SK-N-SH treated with all-trans-retinoic acid at 6 μM for 48 hours (cell line): Measurements from ENCODE around the gene GAN.

Experiments used
- ATAC-seq: fragments of 200-7000 bp; cut with Tn5 transposase; 3 replicates; pipeline ENCODE4 v1.9.1; 2020; ENCODE audit warnings: mild to moderate bottlenecking, moderate library complexity
- ARNTL ChIP-seq: fragments of 450-650 bp; formaldehyde crosslinking; IDR thresholded peaks from 2 replicates; pipeline ENCODE4 v1.5.0; 2020; ENCODE audit warnings: low read depth, mild to moderate bottlenecking, moderate library complexity, borderline replicate concordance
- BACH2 ChIP-seq: fragments of 250-450 bp; sonication (Bioruptor Pico); IDR thresholded peaks from 2 replicates; pipeline ENCODE4 v1.9.0; 2021; ENCODE audit warnings: mild to moderate bottlenecking, borderline replicate concordance
- CSDC2 ChIP-seq: fragments of 250-450 bp; sonication (Bioruptor Pico); IDR thresholded peaks from 2 replicates; pipeline ENCODE4 v1.5.0; 2020; ENCODE audit warnings: mild to moderate bottlenecking, moderate library complexity
- ESRRG ChIP-seq: fragments of 250-450 bp; sonication (Bioruptor Pico); IDR thresholded peaks from 2 replicates; pipeline ENCODE4 v1.6.1; 2021; ENCODE audit warnings: mild to moderate bottlenecking
- ISL1 ChIP-seq: fragments of 250-450 bp; sonication (Bioruptor Pico); IDR thresholded peaks from 2 replicates; pipeline ENCODE4 v2.1.2; 2022; ENCODE audit warnings: mild to moderate bottlenecking, moderate library complexity
- OSR1 ChIP-seq: fragments of 250-450 bp; sonication (Bioruptor Pico); IDR thresholded peaks from 2 replicates; pipeline ENCODE4 v1.8.0; 2022; ENCODE audit warnings: moderate library complexity, mild to moderate bottlenecking, inconsistent platforms
- PATZ1 ChIP-seq: fragments of 250-450 bp; sonication (Bioruptor Pico); IDR thresholded peaks from 2 replicates; pipeline ENCODE4 v1.8.0; 2020; ENCODE audit warnings: mild to moderate bottlenecking, moderate library complexity, borderline replicate concordance
- PPARA ChIP-seq: fragments of 250-450 bp; sonication (Bioruptor Pico); IDR thresholded peaks from 2 replicates; pipeline ENCODE4 v1.5.0; 2020; ENCODE audit warnings: mild to moderate bottlenecking, borderline replicate concordance
- RARB ChIP-seq: fragments of 250-450 bp; sonication (Bioruptor Pico); IDR thresholded peaks from 2 replicates; pipeline ENCODE4 v1.8.0; 2021; ENCODE audit warnings: mild to moderate bottlenecking, moderate library complexity
- SNAI2 ChIP-seq: fragments of 250-450 bp; sonication (Bioruptor Pico); IDR thresholded peaks from 2 replicates; pipeline ENCODE4 v1.5.0; 2020; ENCODE audit warnings: mild to moderate bottlenecking, moderate library complexity
- TCF4 ChIP-seq: fragments of 250-450 bp; sonication (Bioruptor Pico); IDR thresholded peaks from 2 replicates; pipeline ENCODE4 v1.8.0; 2021; ENCODE audit warnings: mild to moderate bottlenecking, moderate library complexity, borderline replicate concordance
- TOX ChIP-seq: fragments of 250-450 bp; sonication (Bioruptor Pico); IDR thresholded peaks from 2 replicates; pipeline ENCODE4 v1.8.0; 2021; ENCODE audit warnings: mild to moderate bottlenecking, moderate library complexity, borderline replicate concordance
- ZC3H10 ChIP-seq: fragments of 250-450 bp; sonication (Bioruptor Pico); IDR thresholded peaks from 2 replicates; pipeline ENCODE4 v1.5.1; 2021; ENCODE audit warnings: mild to moderate bottlenecking, moderate library complexity
- ZFP3 ChIP-seq: fragments of 250-450 bp; sonication (Bioruptor Pico); IDR thresholded peaks from 2 replicates; pipeline ENCODE4 v1.5.0; 2020; ENCODE audit warnings: mild to moderate bottlenecking, moderate library complexity
- ZFP30 ChIP-seq: fragments of 450-650 bp; formaldehyde crosslinking; IDR thresholded peaks from 2 replicates; pipeline ENCODE4 v1.5.0; 2022; ENCODE audit warnings: mild to moderate bottlenecking, moderate library complexity
- ZNF565 ChIP-seq: fragments of 450-650 bp; formaldehyde crosslinking; conservative IDR thresholded peaks from 2 replicates; pipeline ENCODE4 v1.5.0; 2020; ENCODE audit warnings: low read depth, mild to moderate bottlenecking, moderate library complexity
- ZNF70 ChIP-seq: fragments of 450-650 bp; formaldehyde crosslinking; IDR thresholded peaks from 2 replicates; pipeline ENCODE4 v1.5.0; 2020; ENCODE audit warnings: mild to moderate bottlenecking, moderate library complexity
- ZNF8 ChIP-seq: fragments of 450-650 bp; formaldehyde crosslinking; IDR thresholded peaks from 2 replicates; pipeline ENCODE4 v1.5.0; 2020; ENCODE audit warnings: mild to moderate bottlenecking, moderate library complexity
- TF ChIP-seq, protein P1 (sequence below): fragments of 250-450 bp; sonication (Bioruptor Pico); IDR thresholded peaks from 2 replicates; pipeline ENCODE4 v1.8.0; 2021; ENCODE audit warnings: low read depth, mild to moderate bottlenecking, moderate library complexity, borderline replicate concordance
- TF ChIP-seq, protein P2 (sequence below): fragments of 250-450 bp; sonication (Bioruptor Pico); IDR thresholded peaks from 2 replicates; pipeline ENCODE4 v1.5.1; 2020; ENCODE audit warnings: low read depth, mild to moderate bottlenecking, moderate library complexity
- TF ChIP-seq, protein P3 (sequence below): fragments of 250-450 bp; sonication (Bioruptor Pico); IDR thresholded peaks from 2 replicates; pipeline ENCODE4 v1.5.0; 2020; ENCODE audit warnings: mild to moderate bottlenecking, moderate library complexity
- TF ChIP-seq, protein P4 (sequence below): fragments of 250-450 bp; sonication (Bioruptor Pico); IDR thresholded peaks from 2 replicates; pipeline ENCODE4 v1.5.1; 2021; ENCODE audit warnings: mild to moderate bottlenecking, moderate library complexity

The GAN gene

DNA sequence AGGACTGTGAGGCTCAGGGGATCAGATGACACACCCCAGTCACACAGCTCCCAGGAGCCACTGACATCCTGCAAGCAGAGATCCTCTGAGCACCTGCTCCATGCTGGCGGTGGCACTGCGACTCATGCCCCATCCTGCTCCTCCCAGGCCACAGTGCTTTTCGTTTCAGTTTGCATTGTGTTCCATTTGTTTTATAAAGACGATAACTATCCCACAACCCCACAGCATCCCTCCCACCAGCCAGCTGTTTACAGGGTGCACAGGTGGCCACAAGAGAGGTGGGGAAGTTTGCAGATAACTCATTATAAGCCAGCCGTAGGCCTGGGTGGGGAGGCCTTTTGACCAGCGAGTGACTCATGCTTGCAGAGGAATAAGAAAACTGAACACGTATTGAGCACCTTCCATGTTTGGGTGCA, 48.1 kb upstream of the GAN start:
- no peak for ATAC-seq
- TF ChIP-seq ZNF70 (CRISPR knock-in tag) (no peak), ZFP3 (no peak), BACH2 (CRISPR knock-in tag) (no peak), PATZ1 (CRISPR knock-in tag) (no peak)

DNA sequence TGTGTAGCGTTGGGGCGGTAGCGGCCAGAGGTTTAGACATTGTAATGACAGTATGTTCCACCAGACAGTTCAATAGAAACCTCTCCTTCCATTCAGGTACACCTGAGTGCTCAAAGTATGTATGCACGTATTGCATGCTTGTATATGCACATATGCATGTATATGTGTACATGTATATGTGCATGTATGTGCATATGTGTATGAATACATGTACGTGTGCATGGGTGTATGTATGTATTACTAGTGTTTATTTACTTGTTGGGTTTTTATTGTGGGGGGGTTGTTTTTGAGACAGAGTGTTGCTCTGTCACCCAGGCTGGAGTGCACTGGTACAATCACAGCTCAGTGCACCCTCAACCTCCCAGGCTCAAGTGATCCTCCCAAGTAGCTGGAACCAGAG, 46.3 kb upstream of the GAN start:
- TF ChIP-seq PATZ1 (CRISPR knock-in tag) (no peak), OSR1 (CRISPR knock-in tag) (no peak), PPARA (no peak), ZNF8 (CRISPR knock-in tag) (no peak), RARB (no peak), ZC3H10 (CRISPR knock-in tag) (no peak), BACH2 (CRISPR knock-in tag) (no peak), ZFP3 (no peak), ZNF70 (CRISPR knock-in tag) (no peak), ARNTL (no peak), SNAI2 (CRISPR knock-in tag) (no peak), TOX (CRISPR knock-in tag) (no peak), ZFP30 (no peak), ESRRG (no peak)
- TF ChIP-seq, protein P1, sequence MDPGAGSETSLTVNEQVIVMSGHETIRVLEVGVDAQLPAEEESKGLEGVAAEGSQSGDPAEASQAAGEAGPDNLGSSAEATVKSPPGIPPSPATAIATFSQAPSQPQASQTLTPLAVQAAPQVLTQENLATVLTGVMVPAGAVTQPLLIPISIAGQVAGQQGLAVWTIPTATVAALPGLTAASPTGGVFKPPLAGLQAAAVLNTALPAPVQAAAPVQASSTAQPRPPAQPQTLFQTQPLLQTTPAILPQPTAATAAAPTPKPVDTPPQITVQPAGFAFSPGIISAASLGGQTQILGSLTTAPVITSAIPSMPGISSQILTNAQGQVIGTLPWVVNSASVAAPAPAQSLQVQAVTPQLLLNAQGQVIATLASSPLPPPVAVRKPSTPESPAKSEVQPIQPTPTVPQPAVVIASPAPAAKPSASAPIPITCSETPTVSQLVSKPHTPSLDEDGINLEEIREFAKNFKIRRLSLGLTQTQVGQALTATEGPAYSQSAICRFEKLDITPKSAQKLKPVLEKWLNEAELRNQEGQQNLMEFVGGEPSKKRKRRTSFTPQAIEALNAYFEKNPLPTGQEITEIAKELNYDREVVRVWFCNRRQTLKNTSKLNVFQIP (CRISPR knock-in tag) = no peak
- TF ChIP-seq, protein P2, sequence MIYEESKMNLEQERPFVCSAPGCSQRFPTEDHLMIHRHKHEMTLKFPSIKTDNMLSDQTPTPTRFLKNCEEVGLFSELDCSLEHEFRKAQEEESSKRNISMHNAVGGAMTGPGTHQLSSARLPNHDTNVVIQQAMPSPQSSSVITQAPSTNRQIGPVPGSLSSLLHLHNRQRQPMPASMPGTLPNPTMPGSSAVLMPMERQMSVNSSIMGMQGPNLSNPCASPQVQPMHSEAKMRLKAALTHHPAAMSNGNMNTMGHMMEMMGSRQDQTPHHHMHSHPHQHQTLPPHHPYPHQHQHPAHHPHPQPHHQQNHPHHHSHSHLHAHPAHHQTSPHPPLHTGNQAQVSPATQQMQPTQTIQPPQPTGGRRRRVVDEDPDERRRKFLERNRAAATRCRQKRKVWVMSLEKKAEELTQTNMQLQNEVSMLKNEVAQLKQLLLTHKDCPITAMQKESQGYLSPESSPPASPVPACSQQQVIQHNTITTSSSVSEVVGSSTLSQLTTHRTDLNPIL (CRISPR knock-in tag) = no peak
- TF ChIP-seq, protein P3, sequence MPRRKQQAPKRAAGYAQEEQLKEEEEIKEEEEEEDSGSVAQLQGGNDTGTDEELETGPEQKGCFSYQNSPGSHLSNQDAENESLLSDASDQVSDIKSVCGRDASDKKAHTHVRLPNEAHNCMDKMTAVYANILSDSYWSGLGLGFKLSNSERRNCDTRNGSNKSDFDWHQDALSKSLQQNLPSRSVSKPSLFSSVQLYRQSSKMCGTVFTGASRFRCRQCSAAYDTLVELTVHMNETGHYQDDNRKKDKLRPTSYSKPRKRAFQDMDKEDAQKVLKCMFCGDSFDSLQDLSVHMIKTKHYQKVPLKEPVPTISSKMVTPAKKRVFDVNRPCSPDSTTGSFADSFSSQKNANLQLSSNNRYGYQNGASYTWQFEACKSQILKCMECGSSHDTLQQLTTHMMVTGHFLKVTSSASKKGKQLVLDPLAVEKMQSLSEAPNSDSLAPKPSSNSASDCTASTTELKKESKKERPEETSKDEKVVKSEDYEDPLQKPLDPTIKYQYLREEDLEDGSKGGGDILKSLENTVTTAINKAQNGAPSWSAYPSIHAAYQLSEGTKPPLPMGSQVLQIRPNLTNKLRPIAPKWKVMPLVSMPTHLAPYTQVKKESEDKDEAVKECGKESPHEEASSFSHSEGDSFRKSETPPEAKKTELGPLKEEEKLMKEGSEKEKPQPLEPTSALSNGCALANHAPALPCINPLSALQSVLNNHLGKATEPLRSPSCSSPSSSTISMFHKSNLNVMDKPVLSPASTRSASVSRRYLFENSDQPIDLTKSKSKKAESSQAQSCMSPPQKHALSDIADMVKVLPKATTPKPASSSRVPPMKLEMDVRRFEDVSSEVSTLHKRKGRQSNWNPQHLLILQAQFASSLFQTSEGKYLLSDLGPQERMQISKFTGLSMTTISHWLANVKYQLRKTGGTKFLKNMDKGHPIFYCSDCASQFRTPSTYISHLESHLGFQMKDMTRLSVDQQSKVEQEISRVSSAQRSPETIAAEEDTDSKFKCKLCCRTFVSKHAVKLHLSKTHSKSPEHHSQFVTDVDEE (CRISPR knock-in tag) = no peak
- TF ChIP-seq, protein P4, sequence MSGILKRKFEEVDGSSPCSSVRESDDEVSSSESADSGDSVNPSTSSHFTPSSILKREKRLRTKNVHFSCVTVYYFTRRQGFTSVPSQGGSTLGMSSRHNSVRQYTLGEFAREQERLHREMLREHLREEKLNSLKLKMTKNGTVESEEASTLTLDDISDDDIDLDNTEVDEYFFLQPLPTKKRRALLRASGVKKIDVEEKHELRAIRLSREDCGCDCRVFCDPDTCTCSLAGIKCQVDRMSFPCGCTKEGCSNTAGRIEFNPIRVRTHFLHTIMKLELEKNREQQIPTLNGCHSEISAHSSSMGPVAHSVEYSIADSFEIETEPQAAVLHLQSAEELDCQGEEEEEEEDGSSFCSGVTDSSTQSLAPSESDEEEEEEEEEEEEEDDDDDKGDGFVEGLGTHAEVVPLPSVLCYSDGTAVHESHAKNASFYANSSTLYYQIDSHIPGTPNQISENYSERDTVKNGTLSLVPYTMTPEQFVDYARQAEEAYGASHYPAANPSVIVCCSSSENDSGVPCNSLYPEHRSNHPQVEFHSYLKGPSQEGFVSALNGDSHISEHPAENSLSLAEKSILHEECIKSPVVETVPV (CRISPR knock-in tag) = no peak
- no peak for ATAC-seq

DNA sequence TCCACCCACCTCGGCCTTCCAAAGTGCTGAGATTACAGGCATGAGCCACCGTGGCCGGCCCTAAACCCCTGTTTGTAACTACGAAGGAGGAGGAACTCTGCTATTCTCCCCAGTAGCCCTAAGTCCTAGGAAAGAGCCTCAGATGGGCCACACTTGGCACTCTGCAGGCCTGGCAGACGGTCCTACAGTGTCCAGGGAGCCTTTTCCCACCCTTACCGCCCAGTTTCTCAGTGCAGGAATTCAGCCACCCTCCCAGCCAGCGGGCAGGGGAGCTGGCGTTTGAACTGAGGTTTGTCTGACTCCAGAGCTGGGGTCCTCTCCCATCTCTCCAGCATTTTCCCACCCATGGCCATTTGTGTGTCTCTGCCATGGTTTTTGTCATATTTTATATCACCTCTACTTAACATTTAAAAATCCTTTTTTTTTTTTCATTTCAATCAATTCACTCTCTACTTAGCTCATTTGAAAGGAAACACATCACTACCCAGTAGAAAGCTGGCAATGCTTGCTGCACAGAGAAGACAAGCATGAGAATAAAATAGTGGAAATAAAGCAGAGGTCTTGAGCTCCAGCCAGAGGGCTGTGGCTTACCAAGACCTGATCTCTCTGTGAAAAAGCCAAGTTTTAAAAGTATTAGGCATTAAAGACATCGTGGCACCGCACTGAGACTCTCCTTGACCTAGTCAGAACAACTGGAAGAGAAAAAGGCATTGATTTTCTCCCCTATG, 41.4 kb upstream of the GAN start:
- peak; percentile 59 for ATAC-seq
- TF ChIP-seq CSDC2 (no peak), PATZ1 (CRISPR knock-in tag) (no peak), ESRRG (no peak), ZFP30 (no peak), BACH2 (CRISPR knock-in tag) (no peak), ARNTL (no peak), ZNF70 (CRISPR knock-in tag) (no peak), PPARA (no peak), ZNF565 (CRISPR knock-in tag) (no peak), ISL1 (CRISPR knock-in tag) (no peak; the same call in 1 of the 2 replicates), TCF4 (CRISPR knock-in tag) (no peak)
- TF ChIP-seq, protein P1 (CRISPR knock-in tag) = no peak
